ENCODE measurements around the gene GAB2. TPM values are rescaled to one million over a fixed set of nuclear protein-coding genes. Genes with fewer than 3 reads are reported as not detected.

Gene GAB2
- total and polyA plus RNA-seq, 8 donors: 2.2 to 19.3 (median 8.6) TPM

DNA sequence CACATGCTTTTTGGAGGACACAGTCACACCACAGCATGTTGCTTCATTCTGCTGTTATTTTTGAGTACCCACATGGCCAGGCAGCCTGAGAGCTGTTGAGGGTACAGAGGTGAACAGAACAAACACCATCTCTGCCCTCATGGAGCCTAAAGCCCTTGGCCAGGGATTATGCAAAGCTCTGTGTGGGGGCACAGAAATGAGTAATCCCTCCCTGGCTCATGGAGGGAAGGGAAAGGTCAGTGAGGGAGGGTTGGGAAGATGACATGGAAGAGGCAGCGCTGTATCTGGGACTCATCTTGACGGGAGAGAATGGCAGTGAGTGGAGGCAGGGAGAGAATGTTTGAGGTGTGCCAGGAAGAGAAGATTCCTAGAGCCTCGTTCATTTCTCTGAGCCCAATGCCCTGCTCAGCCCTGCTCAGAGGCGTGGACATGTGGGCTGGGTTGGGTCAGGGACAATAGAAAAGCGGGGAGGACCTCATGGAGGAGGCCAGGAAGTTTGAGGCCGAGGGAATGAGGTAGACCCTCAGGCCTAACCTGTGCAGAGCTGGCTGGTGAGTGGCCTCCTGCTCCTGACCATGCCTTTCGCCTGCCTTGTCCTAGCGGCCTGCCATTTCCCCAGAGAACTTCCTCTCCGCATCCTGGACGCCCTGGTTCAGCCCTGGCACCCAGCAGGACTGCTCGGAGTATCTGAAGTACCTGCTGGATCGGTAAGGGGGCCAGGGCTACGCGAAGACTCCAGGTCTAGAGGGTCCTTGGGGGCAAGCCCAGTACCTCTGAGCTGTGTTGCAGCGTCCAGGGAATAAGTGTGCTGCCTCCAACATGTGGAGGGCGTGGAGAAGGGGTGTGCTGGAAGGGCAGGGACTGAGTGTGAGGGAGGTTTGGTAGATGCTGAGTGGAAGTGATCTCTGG is 209.1 kb downstream of the GAB2 start:
- Histone ChIP-seq H3K27me3 (no peaks in the 10 kb centered on the region), H3K4me3 (no peak overlapping the region), H3K36me3 (peaks cover 18 to 69% (median 57%) of the 10 kb centered on the region in 4 donors), H3K27ac (no peak overlapping the region), H3K4me1 (no peaks in the 10 kb centered on the region), H3K9me3 (no peaks in the 10 kb centered on the region)
- no peak for TF ChIP-seq EP300 (IDR thresholded peaks at IDR 0.05)
- TF ChIP-seq, protein P1, sequence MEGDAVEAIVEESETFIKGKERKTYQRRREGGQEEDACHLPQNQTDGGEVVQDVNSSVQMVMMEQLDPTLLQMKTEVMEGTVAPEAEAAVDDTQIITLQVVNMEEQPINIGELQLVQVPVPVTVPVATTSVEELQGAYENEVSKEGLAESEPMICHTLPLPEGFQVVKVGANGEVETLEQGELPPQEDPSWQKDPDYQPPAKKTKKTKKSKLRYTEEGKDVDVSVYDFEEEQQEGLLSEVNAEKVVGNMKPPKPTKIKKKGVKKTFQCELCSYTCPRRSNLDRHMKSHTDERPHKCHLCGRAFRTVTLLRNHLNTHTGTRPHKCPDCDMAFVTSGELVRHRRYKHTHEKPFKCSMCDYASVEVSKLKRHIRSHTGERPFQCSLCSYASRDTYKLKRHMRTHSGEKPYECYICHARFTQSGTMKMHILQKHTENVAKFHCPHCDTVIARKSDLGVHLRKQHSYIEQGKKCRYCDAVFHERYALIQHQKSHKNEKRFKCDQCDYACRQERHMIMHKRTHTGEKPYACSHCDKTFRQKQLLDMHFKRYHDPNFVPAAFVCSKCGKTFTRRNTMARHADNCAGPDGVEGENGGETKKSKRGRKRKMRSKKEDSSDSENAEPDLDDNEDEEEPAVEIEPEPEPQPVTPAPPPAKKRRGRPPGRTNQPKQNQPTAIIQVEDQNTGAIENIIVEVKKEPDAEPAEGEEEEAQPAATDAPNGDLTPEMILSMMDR (IDR thresholded peaks at IDR 0.05): no peak
- intact Hi-C loops (cut with DNase I; ENCODE audit: low total_unique reads): no loop called here
- WGBS, 5 donors: 83 to 93% (median 90%) methylated on average over 10 to 16 of the region's 16 CpGs
- no peak for DNase-seq

DNA sequence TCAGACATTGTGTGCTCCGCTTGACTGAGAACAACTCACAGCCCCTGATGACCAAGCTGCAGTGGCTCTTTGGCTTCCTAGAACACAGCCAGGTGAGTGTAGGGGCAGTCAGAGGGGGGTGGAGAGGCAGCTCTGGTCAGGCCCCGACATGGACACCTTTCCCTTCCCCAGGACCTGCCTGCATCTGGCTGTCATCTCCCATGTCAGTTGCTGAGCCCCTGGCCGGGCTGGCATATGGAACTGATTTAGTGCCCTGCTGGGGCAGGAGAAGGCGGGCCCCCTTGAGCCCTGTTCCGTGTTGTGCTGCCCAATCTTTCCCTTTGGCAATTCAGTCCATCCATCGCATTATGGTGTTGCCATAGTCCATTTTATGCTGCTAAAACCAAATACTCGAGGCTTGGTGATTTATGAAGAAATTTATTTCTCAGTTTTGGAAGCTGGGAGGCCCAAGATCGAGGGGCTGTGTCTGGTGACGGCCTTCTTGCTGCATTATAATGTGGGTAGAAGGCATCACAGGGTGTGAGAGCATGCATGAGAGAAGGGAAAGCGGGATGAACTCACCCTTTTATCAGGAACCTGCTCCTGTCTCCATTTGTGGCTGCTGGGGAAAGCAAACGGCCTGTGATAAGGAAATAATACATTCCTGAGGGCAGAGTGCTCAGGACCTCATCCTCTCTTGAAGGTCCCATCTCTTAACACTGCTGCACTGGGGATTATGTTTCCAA is 209.9 kb downstream of the GAB2 start:
- no peak for DNase-seq
- TF ChIP-seq EP300 (IDR thresholded peaks at IDR 0.05) (no peak), POLR2AphosphoS5 (IDR thresholded peaks at IDR 0.05) (no peak), POLR2A (IDR thresholded peaks at IDR 0.05) (no peak)
- TF ChIP-seq, protein P1 (IDR thresholded peaks at IDR 0.05): no peak

DNA sequence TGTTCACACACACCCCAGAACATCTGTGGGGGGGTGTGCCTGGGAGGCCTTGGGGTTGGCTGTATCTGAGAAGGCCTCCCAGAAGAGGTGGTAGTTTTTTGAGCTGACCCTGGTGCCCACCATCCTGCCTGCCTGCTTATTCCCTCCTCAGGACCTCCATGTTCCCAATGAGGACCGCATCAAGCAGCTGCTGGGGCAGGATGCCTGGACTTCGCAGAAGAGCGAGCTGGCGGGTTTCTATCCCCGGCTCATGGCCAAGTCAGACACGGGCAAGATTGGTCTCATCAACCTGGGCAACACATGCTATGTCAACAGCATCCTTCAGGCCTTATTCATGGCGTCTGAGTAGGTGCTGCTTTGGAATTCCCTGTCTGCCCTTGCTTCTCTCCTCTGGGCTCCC is 211.9 kb downstream of the GAB2 start:
- 92 to 98% (median 97%) methylated on average over 7 of the region's 7 CpGs for WGBS, 5 donors
- no peak for TF ChIP-seq POLR2AphosphoS5 (IDR thresholded peaks at IDR 0.05)
- TF ChIP-seq, protein P1 (IDR thresholded peaks at IDR 0.05): no peak
- no peak for TF ChIP-seq POLR2A (IDR thresholded peaks at IDR 0.05)
- intact Hi-C loops (cut with DNase I; ENCODE audit: low total_unique reads): no loop called here

More for the DNA sequence above, 209.9 kb downstream of the GAB2 start:
- H3K4me1 ChIP-seq: no peaks in the 10 kb centered on the region
- H3K4me3 ChIP-seq: no peak overlapping the region
- 85 to 89% (median 88%) methylated on average over 11 of the region's 11 CpGs for whole genome bisulfite sequencing, 5 donors
- no peaks in the 10 kb centered on the region for H3K9me3 ChIP-seq
- no peaks in the 10 kb centered on the region for H3K27me3 ChIP-seq
- H3K36me3 ChIP-seq: peaks cover 18 to 69% (median 58%) of the 10 kb centered on the region in 4 donors
- intact Hi-C loops (cut with DNase I; ENCODE audit: low total_unique reads): no loop called here
- H3K27ac ChIP-seq: no peak overlapping the region

GRCh38 chr11:78205256-78205655 is 212.4 kb downstream of the GAB2 start:
- no peak for DNase-seq
- 92 to 98% (median 96%) methylated on average over 4 of the region's 4 CpGs for WGBS, 5 donors
- TF ChIP-seq POLR2AphosphoS5 (IDR thresholded peaks at IDR 0.05) (no peak), EP300 (IDR thresholded peaks at IDR 0.05) (no peak), POLR2A (IDR thresholded peaks at IDR 0.05) (no peak)
- TF ChIP-seq, protein P1 (IDR thresholded peaks at IDR 0.05): no peak

More for the DNA sequence above, 211.9 kb downstream of the GAB2 start:
- Histone ChIP-seq H3K4me3 (no peak overlapping the region), H3K27ac (no peak overlapping the region), H3K9me3 (no peaks in the 10 kb centered on the region), H3K4me1 (no peaks in the 10 kb centered on the region), H3K36me3 (peaks cover 17 to 76% (median 64%) of the 10 kb centered on the region in 4 donors), H3K27me3 (no peaks in the 10 kb centered on the region)
- DNase-seq: no peak

More at GRCh38 chr11:78205256-78205655, 212.4 kb downstream of the GAB2 start:
- H3K9me3 ChIP-seq: no peaks in the 10 kb centered on the region
- no peak overlapping the region for H3K27ac ChIP-seq
- no peaks in the 10 kb centered on the region for H3K27me3 ChIP-seq
- H3K36me3 ChIP-seq: peaks cover 17 to 76% (median 64%) of the 10 kb centered on the region in 4 donors
- no peaks in the 10 kb centered on the region for H3K4me1 ChIP-seq
- intact Hi-C loops (cut with DNase I; ENCODE audit: low total_unique reads): no loop called here
- H3K4me3 ChIP-seq: no peak overlapping the region

Measured in stomach (tissue), 9 donors.